GM12872 (cell line): Measurements from ENCODE around the gene LTBP1.

Experiments
- TF ChIP-seq, protein P1 (sequence below): IDR thresholded peaks from 3 replicates; pipeline ENCODE4 v1.5.1; 2011; ENCODE audit warnings: low read depth, mild to moderate bottlenecking, low read length, moderate library complexity; ENCODE audit not compliant: insufficient read depth

The LTBP1 gene

DNA sequence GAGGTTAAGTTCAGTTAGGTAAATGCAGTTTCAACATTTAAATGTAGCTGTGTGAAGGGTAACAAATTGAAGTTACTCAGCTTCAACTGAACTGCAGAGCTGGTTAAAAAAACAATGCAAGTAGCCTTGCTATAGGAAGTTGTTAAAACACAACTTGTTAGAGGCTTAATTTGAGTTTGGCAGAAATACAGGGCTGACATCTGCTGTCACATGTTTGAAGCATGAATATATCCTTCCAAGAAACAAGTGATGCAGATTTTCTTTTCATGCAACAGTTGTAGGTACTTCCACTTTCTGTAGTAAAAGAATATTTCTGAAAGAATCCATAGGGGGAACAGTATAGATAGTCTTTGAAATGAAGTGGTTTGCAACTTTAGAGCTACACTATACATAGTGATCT is 321.0 kb downstream of the LTBP1 start:
- TF ChIP-seq, protein P1, sequence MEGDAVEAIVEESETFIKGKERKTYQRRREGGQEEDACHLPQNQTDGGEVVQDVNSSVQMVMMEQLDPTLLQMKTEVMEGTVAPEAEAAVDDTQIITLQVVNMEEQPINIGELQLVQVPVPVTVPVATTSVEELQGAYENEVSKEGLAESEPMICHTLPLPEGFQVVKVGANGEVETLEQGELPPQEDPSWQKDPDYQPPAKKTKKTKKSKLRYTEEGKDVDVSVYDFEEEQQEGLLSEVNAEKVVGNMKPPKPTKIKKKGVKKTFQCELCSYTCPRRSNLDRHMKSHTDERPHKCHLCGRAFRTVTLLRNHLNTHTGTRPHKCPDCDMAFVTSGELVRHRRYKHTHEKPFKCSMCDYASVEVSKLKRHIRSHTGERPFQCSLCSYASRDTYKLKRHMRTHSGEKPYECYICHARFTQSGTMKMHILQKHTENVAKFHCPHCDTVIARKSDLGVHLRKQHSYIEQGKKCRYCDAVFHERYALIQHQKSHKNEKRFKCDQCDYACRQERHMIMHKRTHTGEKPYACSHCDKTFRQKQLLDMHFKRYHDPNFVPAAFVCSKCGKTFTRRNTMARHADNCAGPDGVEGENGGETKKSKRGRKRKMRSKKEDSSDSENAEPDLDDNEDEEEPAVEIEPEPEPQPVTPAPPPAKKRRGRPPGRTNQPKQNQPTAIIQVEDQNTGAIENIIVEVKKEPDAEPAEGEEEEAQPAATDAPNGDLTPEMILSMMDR, result no peak

GRCh38 chr2:33268246-33268831 is 321.6 kb downstream of the LTBP1 start:
- TF ChIP-seq, protein P1, result no peak

- TF ChIP-seq, protein P1, result no peak
Measured at GRCh38 chr2:33272001-33272400, 325.2 kb downstream of the LTBP1 start.

DNA sequence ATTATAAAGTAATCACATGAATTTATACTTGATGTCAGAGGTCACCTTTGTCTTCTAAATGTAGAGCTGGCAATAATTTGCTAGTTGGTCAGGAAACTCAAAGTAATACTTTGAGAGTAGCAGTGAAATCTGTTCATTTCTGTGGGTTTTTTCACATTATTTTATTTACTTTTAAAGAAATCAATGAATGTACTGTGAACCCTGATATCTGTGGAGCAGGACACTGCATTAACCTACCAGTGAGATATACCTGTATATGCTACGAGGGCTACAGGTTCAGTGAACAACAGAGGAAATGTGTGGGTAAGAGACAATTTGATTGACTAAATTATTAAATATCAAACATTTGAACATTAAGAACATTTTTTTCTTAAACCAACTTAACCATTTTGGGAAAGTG is 326.7 kb downstream of the LTBP1 start:
- TF ChIP-seq, protein P1, result no peak

- TF ChIP-seq, protein P1, result no peak
Measured at GRCh38 chr2:33274524-33274923, 327.8 kb downstream of the LTBP1 start.

DNA sequence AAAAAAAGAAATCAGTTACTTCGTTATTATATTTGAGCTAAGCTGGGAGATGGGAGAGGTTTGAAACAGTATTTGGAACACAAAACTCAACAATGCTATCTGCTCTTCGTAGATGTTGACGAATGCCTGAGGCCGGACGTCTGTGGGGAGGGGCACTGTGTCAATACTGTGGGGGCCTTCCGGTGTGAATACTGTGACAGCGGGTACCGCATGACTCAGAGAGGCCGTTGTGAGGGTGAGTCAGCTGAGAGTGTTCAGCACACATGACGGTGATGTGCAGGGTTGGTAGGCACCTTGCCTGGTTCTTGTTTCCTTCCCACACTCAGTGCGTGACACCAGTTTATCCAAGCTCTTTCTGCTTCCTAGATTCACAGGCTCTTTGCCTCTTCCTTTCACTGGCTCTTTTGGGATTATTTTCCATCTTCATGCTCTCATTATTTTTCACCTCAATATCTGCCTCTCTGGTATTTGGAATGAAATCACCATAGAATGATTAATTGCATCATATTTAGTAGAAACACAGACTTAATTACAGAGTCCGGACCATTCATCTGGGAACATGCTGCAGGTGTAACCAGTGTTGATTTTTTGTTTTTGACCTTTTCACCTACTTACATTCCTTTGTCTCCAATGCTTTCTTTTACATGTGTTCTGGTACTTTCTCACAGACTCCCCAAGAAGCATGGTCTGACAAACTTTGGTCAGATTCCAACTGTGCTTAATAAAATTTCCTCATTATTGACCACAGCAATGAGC is 329.1 kb downstream of the LTBP1 start:
- TF ChIP-seq, protein P1, result no peak

GRCh38 chr2:33277002-33277426 is 330.3 kb downstream of the LTBP1 start:
- TF ChIP-seq, protein P1, result no peak
